Stimulated activated naive CD4-positive, alpha-beta T cell treated with Interleukin-2 at 50 U/mL for 16 hours (primary cell): ENCODE measurements around the gene AHNAK2.
"Not testable (repeated sequence)": the region's sequence is repeated elsewhere in the genome, so short reads cannot be mapped to it uniquely, and the experiment has no call there.

Source experiments
- DNase-seq: peaks from one replicate; lab custom pipeline; 2025; lab: John Stamatoyannopoulos, UW

AHNAK2 gene

DNA sequence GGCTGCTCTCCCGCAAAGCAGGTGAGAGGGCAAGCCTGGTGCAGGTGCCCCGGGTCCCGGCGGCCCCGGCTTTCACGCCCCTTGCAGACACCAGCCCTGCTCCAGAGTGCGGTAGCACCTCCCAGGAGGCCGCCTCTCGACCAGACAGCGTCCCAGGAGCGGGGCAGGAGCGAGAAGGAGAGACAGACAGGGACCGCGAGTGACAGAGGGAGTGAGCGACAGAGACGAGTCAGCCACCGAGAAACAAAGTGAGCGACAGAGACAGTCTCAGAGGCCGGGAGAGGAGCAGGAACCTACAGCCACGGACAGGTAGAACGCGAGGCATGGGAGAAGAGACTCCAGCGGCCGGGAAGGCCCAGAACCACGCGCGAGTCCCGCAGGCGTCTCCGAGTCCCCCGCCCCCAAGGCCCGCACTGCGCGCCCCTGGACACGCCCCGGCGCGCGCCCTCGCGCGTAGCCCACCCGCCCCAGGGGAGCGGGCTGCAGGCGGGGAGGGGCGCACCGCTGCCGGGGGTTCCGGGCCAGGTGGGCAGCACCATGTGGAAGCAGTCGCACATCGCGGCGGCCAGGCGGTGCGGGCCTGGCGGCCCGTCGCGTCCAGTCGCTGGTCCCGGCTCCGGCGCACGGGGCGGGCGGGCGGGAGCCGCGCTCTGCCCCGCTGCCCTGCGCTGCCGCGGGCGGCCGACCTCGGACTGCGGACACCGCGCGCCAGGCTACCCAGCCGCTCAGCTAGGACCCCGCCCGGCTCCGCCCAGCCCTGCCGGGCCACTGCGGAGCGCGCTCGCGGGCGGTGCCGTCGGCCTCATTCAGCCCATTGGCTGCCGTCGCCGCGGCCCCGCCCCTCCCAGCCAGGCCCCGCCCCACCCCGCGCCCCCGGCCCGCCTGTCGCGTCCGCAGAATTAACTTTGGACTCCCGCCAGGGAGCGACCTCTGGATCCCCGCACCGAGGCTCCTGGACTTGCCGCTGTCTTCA is at the start of gene AHNAK2:
TSS of gene AHNAK2 (minus strand) at position 694 of the 973 bp plus-strand sequence. CDS start at position 557, 137 bp downstream.
- peak; percentile 48 for DNase-seq

- DNase-seq: not testable (repeated sequence)
Observed at GRCh38 chr14:105027718-105028117, 49.5 kb upstream of the AHNAK2 start.

- no peak for DNase-seq
Observed at GRCh38 chr14:105026802-105027563, 48.8 kb upstream of the AHNAK2 start.

DNA sequence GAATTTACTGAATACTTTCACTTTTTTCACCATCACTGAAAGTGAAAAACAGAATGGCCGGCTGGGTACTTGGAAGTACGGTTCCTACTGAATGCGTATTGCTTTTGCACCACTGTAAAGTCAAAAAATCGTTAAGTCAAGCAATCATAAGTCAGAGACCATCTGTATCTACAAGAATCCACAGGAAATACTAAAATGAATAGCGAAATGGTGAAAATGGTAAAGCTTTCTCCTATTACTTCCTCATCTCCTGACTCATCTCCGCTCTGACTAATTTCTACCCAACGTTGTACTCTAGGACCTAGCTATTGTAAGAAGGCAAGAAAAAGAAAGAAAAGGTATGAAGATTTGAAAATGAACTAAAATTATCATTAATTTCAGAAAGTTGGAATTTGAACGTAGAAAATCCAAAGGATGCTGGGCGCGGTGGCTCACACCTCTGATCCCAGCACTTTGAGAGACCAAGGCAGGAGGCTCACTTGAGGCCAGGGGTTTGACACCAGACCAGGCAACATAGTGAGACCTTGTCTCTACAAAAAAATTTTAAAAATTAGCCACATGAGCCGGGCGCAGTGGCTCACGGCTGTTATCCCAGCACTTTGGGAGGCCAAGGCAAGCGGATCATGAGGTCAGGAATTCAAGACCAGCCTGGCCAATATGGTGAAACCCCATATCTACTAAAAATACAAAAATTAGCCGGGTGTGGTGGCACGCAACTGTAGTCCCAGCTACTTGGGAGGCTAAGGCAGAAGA is 48.0 kb upstream of the AHNAK2 start:
- no peak for DNase-seq

GRCh38 chr14:105025429-105025828 is 47.3 kb upstream of the AHNAK2 start:
- DNase-seq: no peak

- no peak for DNase-seq
Observed at GRCh38 chr14:105023791-105024480, 45.8 kb upstream of the AHNAK2 start.

DNA sequence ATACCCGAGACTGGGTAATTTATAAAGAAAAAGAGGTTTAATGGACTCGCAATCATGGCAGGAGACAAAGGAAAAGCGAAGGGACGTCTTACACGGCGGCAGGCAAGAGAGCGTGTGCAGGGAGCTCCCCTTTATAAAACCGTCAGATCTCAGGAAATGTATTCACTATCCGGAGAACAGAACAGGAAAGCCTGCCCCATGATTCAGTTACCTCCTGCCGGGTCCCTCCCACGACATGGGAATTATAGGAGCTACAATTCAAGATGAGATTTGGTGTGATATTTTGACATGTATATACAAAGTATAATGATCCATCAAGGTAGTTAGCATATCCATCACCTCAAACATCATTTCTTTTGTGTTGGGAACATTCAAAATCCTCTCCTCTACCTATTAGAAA is 45.0 kb upstream of the AHNAK2 start:
- DNase-seq: no peak

- no peak for DNase-seq
Observed at GRCh38 chr14:105022276-105022670, 44.1 kb upstream of the AHNAK2 start.

- peak; percentile 20 for DNase-seq
Observed at GRCh38 chr14:105021656-105022275, 43.6 kb upstream of the AHNAK2 start.

GRCh38 chr14:105020815-105021655 is 42.9 kb upstream of the AHNAK2 start, which contains the start of gene CDCA4:
TSS of gene CDCA4 (minus strand) at chr14:105021083. CDS start at chr14:105011929, 9,154 bp downstream.
- DNase-seq: peak; percentile 99

DNA sequence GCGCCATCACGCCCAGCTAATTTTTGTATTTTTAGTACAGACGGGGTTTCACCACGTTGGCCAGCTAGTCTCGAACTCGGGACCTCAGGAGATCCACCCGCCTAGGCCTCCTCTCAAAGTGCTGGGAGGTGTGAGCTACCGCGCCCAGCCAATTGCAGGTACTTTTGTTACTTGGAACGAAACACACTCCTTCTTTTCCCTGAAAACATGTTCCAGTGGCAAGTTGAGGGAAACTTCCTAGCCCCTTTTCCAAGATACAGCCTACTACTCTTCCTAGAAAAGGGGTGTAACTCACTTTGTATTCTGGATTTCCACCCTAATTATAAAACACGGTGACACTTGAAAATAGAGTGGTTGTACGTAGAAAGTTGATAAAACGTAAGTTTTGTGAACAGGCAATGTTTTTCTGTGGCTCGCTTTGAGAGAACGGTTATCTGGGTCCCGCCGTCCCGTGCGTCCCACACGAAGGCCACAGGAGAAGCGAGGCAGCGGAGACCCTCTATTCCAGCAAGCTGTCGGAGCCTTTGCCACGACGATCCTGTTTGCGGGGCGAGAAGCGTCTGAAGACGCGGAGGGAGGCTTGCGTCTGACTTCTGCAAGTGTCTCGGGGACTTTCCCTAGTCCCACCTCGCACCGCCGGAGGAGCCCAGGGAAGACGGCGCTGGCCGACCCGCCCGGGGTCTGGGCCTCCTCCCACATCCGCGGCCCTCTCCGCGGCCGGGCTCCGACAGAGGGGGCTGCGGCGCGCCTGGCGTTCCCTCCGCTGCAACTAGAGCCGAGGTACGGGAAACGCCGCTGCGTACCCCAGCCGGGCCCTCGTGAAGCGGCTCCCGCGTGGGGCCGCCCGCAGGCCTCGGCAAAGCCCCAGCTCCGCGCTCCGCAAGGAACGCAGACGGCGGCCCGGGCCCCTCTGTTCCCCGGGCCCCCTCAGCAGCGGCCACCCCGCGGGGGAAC is 42.0 kb upstream of the AHNAK2 start:
- DNase-seq: peak; percentile 59

GRCh38 chr14:105018414-105018813 is 40.2 kb upstream of the AHNAK2 start:
- no peak for DNase-seq

- DNase-seq: no peak
Observed at GRCh38 chr14:105015905-105016304, 37.7 kb upstream of the AHNAK2 start.

DNA sequence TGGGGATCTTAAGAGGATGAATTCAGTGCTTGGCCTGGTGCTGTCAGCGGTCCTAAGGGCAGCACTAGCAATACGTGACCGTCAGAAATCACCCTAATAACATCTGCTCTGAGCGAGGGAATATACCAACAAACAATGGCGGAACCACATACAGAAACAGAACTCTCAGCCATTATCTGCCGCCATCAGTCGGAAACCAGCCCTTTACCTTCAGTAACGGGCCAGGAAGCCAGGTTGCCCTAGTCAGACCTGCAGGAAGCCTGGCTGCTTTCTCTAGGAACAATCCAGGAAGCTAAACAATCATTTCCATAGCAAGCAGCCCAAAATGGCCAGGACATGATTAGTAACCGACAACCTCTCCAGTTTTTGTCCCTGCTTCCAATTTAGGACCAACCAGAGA is 37.1 kb upstream of the AHNAK2 start:
- no peak for DNase-seq

DNA sequence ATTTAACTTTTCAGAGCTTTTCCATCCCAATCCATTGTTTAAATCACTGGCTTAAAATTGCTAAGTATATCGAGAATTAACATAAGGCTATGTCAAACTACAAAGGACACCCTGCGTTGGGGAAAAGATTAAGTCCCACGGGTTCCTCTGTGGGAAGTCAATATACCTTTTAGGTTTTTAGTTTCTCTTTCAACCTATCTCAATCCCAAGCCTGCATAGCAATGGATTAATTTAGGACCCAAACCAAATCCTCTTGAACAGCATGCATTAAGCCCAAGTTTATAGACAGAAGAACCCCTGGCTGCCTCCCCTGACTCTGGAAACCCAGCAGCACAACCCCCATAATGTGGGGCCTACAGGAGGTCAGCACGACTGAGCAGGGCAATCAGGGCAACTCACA is 36.5 kb upstream of the AHNAK2 start:
- no peak for DNase-seq

- DNase-seq: no peak
Observed at GRCh38 chr14:105014032-105014431, 35.9 kb upstream of the AHNAK2 start.

DNA sequence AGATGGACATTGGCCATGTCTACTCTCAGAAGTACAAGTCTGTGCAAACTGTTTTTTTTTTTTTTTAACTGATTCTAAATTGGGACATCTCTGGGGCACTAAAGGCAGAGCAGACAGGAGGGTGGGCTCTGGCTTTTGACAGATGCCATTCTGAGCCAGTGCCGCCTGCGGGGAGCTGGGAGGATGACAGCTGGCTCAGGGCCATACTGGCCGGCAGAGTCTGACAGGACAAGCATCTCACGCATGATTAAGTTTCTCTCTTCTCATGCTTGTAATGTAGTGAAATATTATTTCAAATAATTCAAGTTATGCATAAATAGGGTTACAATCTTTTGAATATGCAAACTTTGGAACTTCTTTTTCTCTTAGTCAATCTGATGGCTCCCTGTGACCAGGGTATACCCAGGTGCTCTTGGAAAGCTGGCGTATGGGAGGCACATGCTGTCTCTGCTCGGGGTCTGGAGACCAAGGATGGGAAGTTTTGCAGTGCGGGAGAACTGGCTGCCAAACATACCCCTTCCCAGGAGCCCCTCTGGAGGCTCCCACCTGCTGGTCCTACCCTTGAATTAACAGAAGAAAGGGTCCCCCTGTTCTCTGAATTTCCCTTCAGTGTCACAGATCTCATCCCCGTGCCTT is 35.1 kb upstream of the AHNAK2 start:
- no peak for DNase-seq
